HEK293 (cell line): ENCODE data around the gene PAQR7.

Experiments
- CTCF ChIP-seq: fragments of 450-650 bp; formaldehyde crosslinking; IDR thresholded peaks from 2 replicates; pipeline ENCODE4 v1.5.1; 2016; ENCODE audit warnings: missing biosample characterization, missing genetic modification characterization
- HIC1 ChIP-seq: fragments of 450-650 bp; formaldehyde crosslinking; IDR thresholded peaks from 2 replicates; pipeline ENCODE4 v1.5.1; 2016; ENCODE audit warnings: missing biosample characterization, missing genetic modification characterization
- MYNN ChIP-seq: fragments of 450-650 bp; formaldehyde crosslinking; IDR thresholded peaks from 2 replicates; pipeline ENCODE4 v1.5.1; 2016; ENCODE audit warnings: missing biosample characterization, missing genetic modification characterization, borderline replicate concordance
- SCRT1 ChIP-seq: fragments of 450-650 bp; formaldehyde crosslinking; IDR thresholded peaks from 2 replicates; pipeline ENCODE4 v1.5.1; 2016; ENCODE audit warnings: missing biosample characterization, missing genetic modification characterization, borderline replicate concordance
- ZNF26 ChIP-seq: fragments of 450-650 bp; formaldehyde crosslinking; IDR thresholded peaks from 2 replicates; pipeline ENCODE4 v1.5.1; 2016; ENCODE audit warnings: missing biosample characterization, missing genetic modification characterization
- ZNF37A ChIP-seq: fragments of 450-650 bp; IDR thresholded peaks from 2 replicates; pipeline ENCODE4 v1.5.1; 2018; ENCODE audit warnings: missing biosample characterization, missing genetic modification characterization
- ZNF391 ChIP-seq: fragments of 450-650 bp; formaldehyde crosslinking; IDR thresholded peaks from 2 replicates; pipeline ENCODE4 v1.5.1; 2016; ENCODE audit warnings: low read depth, missing biosample characterization, missing genetic modification characterization, borderline replicate concordance
- ZNF433 ChIP-seq: fragments of 450-650 bp; formaldehyde crosslinking; IDR thresholded peaks from 2 replicates; pipeline ENCODE4 v1.5.1; 2016; ENCODE audit warnings: missing biosample characterization, missing genetic modification characterization, low read depth
- ZNF521 ChIP-seq: fragments of 450-650 bp; formaldehyde crosslinking; IDR thresholded peaks from 2 replicates; pipeline ENCODE4 v1.5.1; 2017; ENCODE audit warnings: missing biosample characterization, mild to moderate bottlenecking, missing genetic modification characterization
- ZNF670 ChIP-seq: fragments of 450-650 bp; formaldehyde crosslinking; IDR thresholded peaks from 2 replicates; pipeline ENCODE4 v1.5.1; 2016; ENCODE audit warnings: missing biosample characterization, missing genetic modification characterization, low read depth
- ZNF704 ChIP-seq: fragments of 450-650 bp; formaldehyde crosslinking; IDR thresholded peaks from 2 replicates; pipeline ENCODE4 v1.5.1; 2016; ENCODE audit warnings: missing biosample characterization, missing genetic modification characterization
- ZNF837 ChIP-seq: fragments of 450-650 bp; formaldehyde crosslinking; IDR thresholded peaks from 2 replicates; pipeline ENCODE4 v1.5.1; 2016; ENCODE audit warnings: missing biosample characterization, missing genetic modification characterization
- ZSCAN30 ChIP-seq: fragments of 450-650 bp; IDR thresholded peaks from 2 replicates; pipeline ENCODE4 v1.5.1; 2018; ENCODE audit warnings: missing biosample characterization, mild to moderate bottlenecking, missing genetic modification characterization, moderate library complexity

- TF ChIP-seq ZNF433 (tag by site-specific recombination) (no peak), CTCF (tag by site-specific recombination) (no peak), ZNF26 (tag by site-specific recombination) (no peak), HIC1 (tag by site-specific recombination) (no peak), ZNF391 (no peak), ZNF837 (no peak), ZNF704 (tag by site-specific recombination) (no peak), ZNF37A (tag by site-specific recombination) (no peak), MYNN (tag by site-specific recombination) (no peak), ZNF670 (tag by site-specific recombination) (no peak), ZNF521 (tag by site-specific recombination) (no peak), SCRT1 (no peak), ZSCAN30 (tag by site-specific recombination) (no peak)
Measured at GRCh38 chr1:25826571-25826970, 48.9 kb downstream of the PAQR7 start.
